Neural progenitor cell (in vitro differentiated cells): ENCODE measurements around the gene DOK5. TPM values are rescaled to one million over a fixed set of nuclear protein-coding genes. Genes with fewer than 3 reads are reported as not detected.

Source experiments
- DNase-seq: peaks from one replicate; pipeline ENCODE4 v3.0.0-alpha.2; 2016; ENCODE audit warnings: low spot score
- H2AFZ ChIP-seq: fragments of 200-600 bp; sonication (generic); replicated peaks from 2 replicates; pipeline ENCODE4 v1.6.1; 2016; ENCODE audit warnings: antibody characterized with exemption
- H3F3A ChIP-seq: fragments of 200-600 bp; sonication (generic); 2 replicates; pipeline ENCODE4 v1.6.1; 2016; ENCODE audit warnings: antibody characterized with exemption, low read depth
- H3K27ac ChIP-seq: fragments of 200-600 bp; sonication (generic); 2 replicates; pipeline ENCODE4 v1.5.1; 2016; ENCODE audit warnings: mild to moderate bottlenecking
- H3K27me3 ChIP-seq: fragments of 200-600 bp; sonication (generic); 2 replicates; pipeline ENCODE4 v1.6.1; 2016; ENCODE audit warnings: mild to moderate bottlenecking, moderate library complexity
- H3K36me3 ChIP-seq: fragments of 200-600 bp; sonication (generic); 2 replicates; pipeline ENCODE4 v1.5.1; 2016
- H3K4me1 ChIP-seq: fragments of 200-600 bp; sonication (generic); 2 replicates; pipeline ENCODE4 v1.6.1; 2016; ENCODE audit warnings: mixed run types
- H3K4me2 ChIP-seq: fragments of 200-600 bp; sonication (generic); 2 replicates; pipeline ENCODE4 v1.6.1; 2016
- H3K4me3 ChIP-seq: fragments of 200-600 bp; sonication (generic); 2 replicates; pipeline ENCODE4 v1.5.1; 2016
- H3K79me2 ChIP-seq: fragments of 200-600 bp; sonication (generic); 2 replicates; pipeline ENCODE4 v1.6.1; 2016; ENCODE audit warnings: low read depth
- H3K9ac ChIP-seq: fragments of 200-600 bp; sonication (generic); 2 replicates; pipeline ENCODE4 v1.6.1; 2016
- H3K9me3 ChIP-seq: fragments of 200-600 bp; sonication (generic); 2 replicates; pipeline ENCODE4 v1.5.1; 2016; ENCODE audit warnings: low read depth
- H4K20me1 ChIP-seq: fragments of 200-600 bp; sonication (generic); 2 replicates; pipeline ENCODE4 v1.6.1; 2016; ENCODE audit warnings: low read depth
- H3K27ac Mint-ChIP-seq: 3 replicates; pipeline ENCODE4 v1.8.0; 2021; ENCODE audit warnings: mixed read lengths
- H3K27me3 Mint-ChIP-seq: 2 replicates; pipeline ENCODE4 v1.8.0; 2022; ENCODE audit warnings: low read depth, mild to moderate bottlenecking, inconsistent platforms, moderate library complexity, mixed read lengths; ENCODE audit not compliant: insufficient read depth
- H3K36me3 Mint-ChIP-seq: 3 replicates; pipeline ENCODE4 v1.8.0; 2021; ENCODE audit warnings: mixed read lengths
- H3K4me1 Mint-ChIP-seq: 3 replicates; pipeline ENCODE4 v1.8.0; 2021; ENCODE audit warnings: mixed read lengths
- H3K4me3 Mint-ChIP-seq: 3 replicates; pipeline ENCODE4 v1.8.0; 2021; ENCODE audit warnings: mild to moderate bottlenecking, moderate library complexity, mixed read lengths
- H3K9me3 Mint-ChIP-seq: 3 replicates; pipeline ENCODE4 v1.8.0; 2020; ENCODE audit warnings: mixed read lengths
- EZH2 ChIP-seq: fragments of 200-600 bp; sonication (generic); IDR thresholded peaks from 2 replicates; pipeline ENCODE4 v1.6.1; 2017; ENCODE audit warnings: antibody characterized with exemption, mild to moderate bottlenecking, moderate library complexity
- EZH2phosphoT487 ChIP-seq: fragments of 200-600 bp; sonication (generic); IDR thresholded peaks from 2 replicates; pipeline ENCODE4 v1.6.1; 2017; ENCODE audit warnings: antibody characterized with exemption
- total RNA-seq: library from RNA; depleted of rRNA; stranded (reverse); fragments of >200 nt; gene quantifications from 2 replicates; pipeline ENCODE4 v1.2.3, GENCODE V29; 2015; ENCODE audit warnings: low replicate concordance
- TF ChIP-seq, protein P1 (sequence below): fragments of 200-600 bp; sonication (generic); IDR thresholded peaks from 2 replicates; pipeline ENCODE4 v1.5.1; 2017; ENCODE audit warnings: antibody characterized with exemption, mild to moderate bottlenecking

Gene DOK5
- total RNA-seq, 1 donor from 2014 or later = 3.1 TPM

- Histone ChIP-seq H3K4me3 (no peak overlapping the region), H3K36me3 (no peaks in the 10 kb centered on the region), H4K20me1 (no peaks in the 10 kb centered on the region), H3F3A (no peaks in the 10 kb centered on the region), H3K27me3 (no peaks in the 10 kb centered on the region), H3K4me2 (no peak overlapping the region), H2AFZ (no peak overlapping the region), H3K79me2 (no peaks in the 10 kb centered on the region), H3K9me3 (no peaks in the 10 kb centered on the region), H3K4me1 (peaks cover 12% of the 10 kb centered on the region), H3K27ac (no peak overlapping the region), H3K9ac (no peak overlapping the region)
- Mint-ChIP-seq H3K4me3 (no peak overlapping the region), H3K36me3 (peaks cover 2% of the 10 kb centered on the region), H3K9me3 (peaks cover 17% of the 10 kb centered on the region), H3K4me1 (peaks cover 35% of the 10 kb centered on the region), H3K27ac (peak overlapping the region; percentile 74), H3K27me3 (peaks cover 2% of the 10 kb centered on the region)
- DNase-seq = no peak
- TF ChIP-seq EZH2phosphoT487 = no peak
- no peak for TF ChIP-seq EZH2
- TF ChIP-seq, protein P1, sequence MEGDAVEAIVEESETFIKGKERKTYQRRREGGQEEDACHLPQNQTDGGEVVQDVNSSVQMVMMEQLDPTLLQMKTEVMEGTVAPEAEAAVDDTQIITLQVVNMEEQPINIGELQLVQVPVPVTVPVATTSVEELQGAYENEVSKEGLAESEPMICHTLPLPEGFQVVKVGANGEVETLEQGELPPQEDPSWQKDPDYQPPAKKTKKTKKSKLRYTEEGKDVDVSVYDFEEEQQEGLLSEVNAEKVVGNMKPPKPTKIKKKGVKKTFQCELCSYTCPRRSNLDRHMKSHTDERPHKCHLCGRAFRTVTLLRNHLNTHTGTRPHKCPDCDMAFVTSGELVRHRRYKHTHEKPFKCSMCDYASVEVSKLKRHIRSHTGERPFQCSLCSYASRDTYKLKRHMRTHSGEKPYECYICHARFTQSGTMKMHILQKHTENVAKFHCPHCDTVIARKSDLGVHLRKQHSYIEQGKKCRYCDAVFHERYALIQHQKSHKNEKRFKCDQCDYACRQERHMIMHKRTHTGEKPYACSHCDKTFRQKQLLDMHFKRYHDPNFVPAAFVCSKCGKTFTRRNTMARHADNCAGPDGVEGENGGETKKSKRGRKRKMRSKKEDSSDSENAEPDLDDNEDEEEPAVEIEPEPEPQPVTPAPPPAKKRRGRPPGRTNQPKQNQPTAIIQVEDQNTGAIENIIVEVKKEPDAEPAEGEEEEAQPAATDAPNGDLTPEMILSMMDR = no peak
Measured at GRCh38 chr20:54678253-54678652, 202.9 kb downstream of the DOK5 start.

DNA sequence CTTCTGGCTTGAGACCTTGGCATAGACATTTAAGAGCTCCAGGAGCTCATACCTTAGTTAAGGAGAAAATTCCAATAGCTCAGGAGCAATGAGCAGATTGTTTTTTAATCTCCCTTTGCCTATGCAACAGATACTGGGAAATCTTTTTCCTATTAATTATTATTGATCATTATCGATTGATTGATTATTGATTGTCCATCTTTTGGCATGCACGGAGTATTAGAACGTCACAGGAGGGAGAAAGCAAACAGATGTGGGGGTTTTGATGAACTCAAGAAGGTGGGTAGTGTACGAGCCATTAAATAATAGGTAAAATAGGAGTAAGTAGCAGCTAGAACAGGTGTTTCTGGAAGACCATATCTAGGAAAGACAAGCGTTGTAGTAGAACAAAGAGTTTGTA is 205.0 kb downstream of the DOK5 start:
- H3K27ac Mint-ChIP-seq = peak overlapping the region; percentile 20
- Histone ChIP-seq H3K4me1 (peaks cover 12% of the 10 kb centered on the region), H3K9ac (no peak overlapping the region), H3K36me3 (no peaks in the 10 kb centered on the region), H3K27me3 (no peaks in the 10 kb centered on the region), H4K20me1 (no peaks in the 10 kb centered on the region), H3F3A (no peaks in the 10 kb centered on the region), H3K27ac (no peak overlapping the region), H3K4me3 (no peak overlapping the region), H2AFZ (no peak overlapping the region), H3K79me2 (no peaks in the 10 kb centered on the region), H3K4me2 (no peak overlapping the region), H3K9me3 (no peaks in the 10 kb centered on the region)
- no peak overlapping the region for H3K4me3 Mint-ChIP-seq
- H3K4me1 Mint-ChIP-seq = peaks cover 33% of the 10 kb centered on the region
- DNase-seq = no peak
- no peaks in the 10 kb centered on the region for H3K36me3 Mint-ChIP-seq
- H3K27me3 Mint-ChIP-seq = peaks cover 6% of the 10 kb centered on the region
- H3K9me3 Mint-ChIP-seq = peaks cover 6% of the 10 kb centered on the region
- TF ChIP-seq EZH2phosphoT487 (no peak), EZH2 (no peak)
- TF ChIP-seq, protein P1 = no peak

DNA sequence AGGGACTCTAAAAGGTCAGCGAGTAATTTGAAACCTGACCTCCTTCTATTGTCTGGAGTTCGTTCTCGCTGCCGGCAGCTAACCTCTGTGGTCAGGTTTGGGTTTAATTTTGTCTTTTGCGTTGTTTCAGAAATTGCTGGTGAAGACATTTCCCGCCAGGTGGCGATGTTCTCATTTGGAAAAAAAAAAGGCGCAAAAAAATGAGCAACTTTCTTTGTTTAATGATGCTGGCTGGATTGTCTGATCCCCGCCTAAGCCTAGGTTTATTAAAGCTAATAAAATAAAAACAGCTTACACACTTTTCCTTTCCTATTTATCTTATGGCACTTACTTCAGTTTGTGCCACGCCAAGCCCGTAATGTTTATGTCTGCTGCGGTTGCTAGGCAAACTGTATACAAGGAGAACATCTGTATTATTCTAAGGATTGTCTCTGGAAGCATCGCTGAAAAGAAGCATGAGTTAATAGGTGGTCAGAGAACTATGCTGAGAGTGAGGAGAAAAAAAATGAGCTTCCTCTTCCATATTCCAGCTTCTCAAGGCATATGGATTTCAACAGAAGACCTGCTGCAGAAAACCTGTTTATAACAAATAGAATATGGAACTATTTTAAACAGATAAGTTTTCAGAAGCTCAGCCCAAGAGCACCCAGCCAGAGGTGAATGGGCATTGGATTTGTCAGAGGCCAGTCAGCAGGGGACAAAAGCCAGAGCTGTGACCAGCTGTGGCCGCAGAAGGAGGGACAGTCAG is 205.7 kb downstream of the DOK5 start:
- Histone ChIP-seq H2AFZ (peak overlapping the region; percentile 15), H3K79me2 (no peaks in the 10 kb centered on the region), H3F3A (no peaks in the 10 kb centered on the region), H3K27ac (no peak overlapping the region), H3K4me1 (peaks cover 12% of the 10 kb centered on the region), H3K9ac (no peak overlapping the region), H3K9me3 (no peaks in the 10 kb centered on the region), H3K4me3 (no peak overlapping the region), H3K27me3 (no peaks in the 10 kb centered on the region), H3K36me3 (no peaks in the 10 kb centered on the region), H4K20me1 (no peaks in the 10 kb centered on the region), H3K4me2 (peak overlapping the region; percentile 11)
- peaks cover 6% of the 10 kb centered on the region for H3K27me3 Mint-ChIP-seq
- H3K9me3 Mint-ChIP-seq = peaks cover 6% of the 10 kb centered on the region
- peak; percentile 75 for DNase-seq
- H3K27ac Mint-ChIP-seq = peak overlapping the region; percentile 80
- TF ChIP-seq, protein P1 = peak; percentile 88
- TF ChIP-seq EZH2 (no peak), EZH2phosphoT487 (no peak)
- peaks cover 33% of the 10 kb centered on the region for H3K4me1 Mint-ChIP-seq
- no peak overlapping the region for H3K4me3 Mint-ChIP-seq
- no peaks in the 10 kb centered on the region for H3K36me3 Mint-ChIP-seq
